Loucy (cell line): ENCODE data around the gene ITGA11.
A peak's percentile ranks its signal among the peaks of the same experiment; 100 is the strongest.

Experiments used
- H2AFZ ChIP-seq: fragments of 200-600 bp; sonication (generic); 2 replicates; pipeline ENCODE4 v1.6.0; 2016; ENCODE audit warnings: antibody characterized with exemption, mild to moderate bottlenecking, low read length, moderate library complexity
- H3F3A ChIP-seq: fragments of 200-600 bp; 2 replicates; pipeline ENCODE4 v1.6.0; 2016; ENCODE audit warnings: antibody characterized with exemption, low read depth, mild to moderate bottlenecking
- H3K27me3 ChIP-seq: fragments of 200-600 bp; sonication (generic); 2 replicates; pipeline ENCODE4 v1.6.1; 2014; ENCODE audit warnings: low read length, mild to moderate bottlenecking; ENCODE audit not compliant: insufficient read depth, poor library complexity, severe bottlenecking
- H3K36me3 ChIP-seq: fragments of 200-600 bp; sonication (generic); 2 replicates; pipeline ENCODE4 v1.6.1; 2016; ENCODE audit warnings: low read length; ENCODE audit not compliant: insufficient read depth
- H3K4me1 ChIP-seq: fragments of 200-600 bp; sonication (generic); 2 replicates; pipeline ENCODE4 v1.5.1; 2014; ENCODE audit warnings: low read length, mild to moderate bottlenecking; ENCODE audit not compliant: insufficient read depth, poor library complexity, severe bottlenecking
- H3K4me2 ChIP-seq: fragments of 200-600 bp; sonication (generic); 2 replicates; pipeline ENCODE4 v1.6.0; 2014; ENCODE audit warnings: antibody characterized with exemption, low read length, low read depth, mild to moderate bottlenecking; ENCODE audit not compliant: poor library complexity, severe bottlenecking
- H3K4me3 ChIP-seq: fragments of 200-600 bp; sonication (generic); 2 replicates; pipeline ENCODE4 v1.5.1; 2014; ENCODE audit warnings: low read length, mild to moderate bottlenecking, mixed read lengths; ENCODE audit not compliant: poor library complexity, severe bottlenecking
- H3K79me2 ChIP-seq: fragments of 200-600 bp; sonication (generic); 2 replicates; pipeline ENCODE4 v1.6.1; 2014; ENCODE audit warnings: low read length; ENCODE audit not compliant: insufficient read depth
- H3K9ac ChIP-seq: fragments of 200-600 bp; sonication (generic); 2 replicates; pipeline ENCODE4 v1.6.0; 2014; ENCODE audit warnings: mild to moderate bottlenecking, low read depth, low read length, moderate library complexity; ENCODE audit not compliant: poor library complexity, severe bottlenecking
- H3K9me2 ChIP-seq: fragments of 200-600 bp; sonication (generic); replicated peaks from 2 replicates; pipeline ENCODE4 v1.6.1; 2016; ENCODE audit warnings: low read depth, low read length, mixed read lengths
- H3K9me3 ChIP-seq: fragments of 200-600 bp; sonication (generic); 2 replicates; pipeline ENCODE4 v1.6.1; 2014; ENCODE audit warnings: mild to moderate bottlenecking, antibody characterized with exemption, low read length, low read depth; ENCODE audit not compliant: insufficient read depth
- H4K20me1 ChIP-seq: fragments of 200-600 bp; sonication (generic); 2 replicates; pipeline ENCODE4 v1.6.0; 2014; ENCODE audit warnings: antibody characterized with exemption, low read length, mild to moderate bottlenecking; ENCODE audit not compliant: insufficient read depth, poor library complexity, severe bottlenecking
- CTCF ChIP-seq: fragments of 200-600 bp; sonication (generic); conservative IDR thresholded peaks from 2 replicates; pipeline ENCODE4 v1.5.1; 2014; ENCODE audit warnings: mild to moderate bottlenecking, antibody characterized with exemption, low read length
- EZH2phosphoT487 ChIP-seq: fragments of 200-600 bp; IDR thresholded peaks from 2 replicates; pipeline ENCODE4 v1.6.1; 2018; ENCODE audit warnings: antibody characterized with exemption, mild to moderate bottlenecking, moderate library complexity, borderline replicate concordance

ITGA11 gene

GRCh38 chr15:68258692-68259091 is 173.3 kb downstream of the ITGA11 start:
- Histone ChIP-seq H3K36me3 (no peaks in the 10 kb centered on the region), H2AFZ (0 out of 2 replicates have a peak overlapping the region, but pooled peaks have one; percentile 26), H3K4me3 (no peak overlapping the region), H3K79me2 (no peaks in the 10 kb centered on the region), H4K20me1 (no peaks in the 10 kb centered on the region), H3F3A (no peaks in the 10 kb centered on the region), H3K4me2 (no peak overlapping the region), H3K4me1 (no peaks in the 10 kb centered on the region), H3K9ac (no peak overlapping the region), H3K9me3 (no peaks in the 10 kb centered on the region), H3K27me3 (no peaks in the 10 kb centered on the region), H3K9me2 (no peaks in the 10 kb centered on the region)
- TF ChIP-seq EZH2phosphoT487 (no peak), CTCF (no peak)

- Histone ChIP-seq H3K36me3 (no peaks in the 10 kb centered on the region), H3K79me2 (no peaks in the 10 kb centered on the region), H3K4me1 (no peaks in the 10 kb centered on the region), H3K9ac (no peak overlapping the region), H3K4me2 (no peak overlapping the region), H3F3A (no peaks in the 10 kb centered on the region), H4K20me1 (no peaks in the 10 kb centered on the region), H3K27me3 (no peaks in the 10 kb centered on the region), H2AFZ (no peak overlapping the region), H3K4me3 (no peak overlapping the region), H3K9me2 (no peaks in the 10 kb centered on the region), H3K9me3 (no peaks in the 10 kb centered on the region)
- TF ChIP-seq EZH2phosphoT487 (no peak), CTCF (no peak)
Measured at GRCh38 chr15:68256675-68257450, 175.1 kb downstream of the ITGA11 start.

GRCh38 chr15:68252925-68253534 is 178.9 kb downstream of the ITGA11 start:
- Histone ChIP-seq H3K9me2 (no peaks in the 10 kb centered on the region), H3F3A (no peaks in the 10 kb centered on the region), H3K4me3 (no peak overlapping the region), H3K4me2 (peak overlapping the region; percentile 36), H4K20me1 (no peaks in the 10 kb centered on the region), H3K4me1 (no peaks in the 10 kb centered on the region), H3K9me3 (no peaks in the 10 kb centered on the region), H2AFZ (no peak overlapping the region; the same call in 1 of the 2 replicates), H3K79me2 (no peaks in the 10 kb centered on the region), H3K9ac (no peak overlapping the region), H3K27me3 (no peaks in the 10 kb centered on the region), H3K36me3 (no peaks in the 10 kb centered on the region)
- TF ChIP-seq EZH2phosphoT487 (no peak), CTCF (peak; percentile 91)
